NCI-H1105 treated with DMSO at 0.1 percent for 48 hours (cell line): ENCODE measurements around the gene RYR3.

ENCODE experiments used
- DNase-seq: peaks from one replicate; lab custom pipeline; 2025; lab: John Stamatoyannopoulos, UW

Gene RYR3

DNA sequence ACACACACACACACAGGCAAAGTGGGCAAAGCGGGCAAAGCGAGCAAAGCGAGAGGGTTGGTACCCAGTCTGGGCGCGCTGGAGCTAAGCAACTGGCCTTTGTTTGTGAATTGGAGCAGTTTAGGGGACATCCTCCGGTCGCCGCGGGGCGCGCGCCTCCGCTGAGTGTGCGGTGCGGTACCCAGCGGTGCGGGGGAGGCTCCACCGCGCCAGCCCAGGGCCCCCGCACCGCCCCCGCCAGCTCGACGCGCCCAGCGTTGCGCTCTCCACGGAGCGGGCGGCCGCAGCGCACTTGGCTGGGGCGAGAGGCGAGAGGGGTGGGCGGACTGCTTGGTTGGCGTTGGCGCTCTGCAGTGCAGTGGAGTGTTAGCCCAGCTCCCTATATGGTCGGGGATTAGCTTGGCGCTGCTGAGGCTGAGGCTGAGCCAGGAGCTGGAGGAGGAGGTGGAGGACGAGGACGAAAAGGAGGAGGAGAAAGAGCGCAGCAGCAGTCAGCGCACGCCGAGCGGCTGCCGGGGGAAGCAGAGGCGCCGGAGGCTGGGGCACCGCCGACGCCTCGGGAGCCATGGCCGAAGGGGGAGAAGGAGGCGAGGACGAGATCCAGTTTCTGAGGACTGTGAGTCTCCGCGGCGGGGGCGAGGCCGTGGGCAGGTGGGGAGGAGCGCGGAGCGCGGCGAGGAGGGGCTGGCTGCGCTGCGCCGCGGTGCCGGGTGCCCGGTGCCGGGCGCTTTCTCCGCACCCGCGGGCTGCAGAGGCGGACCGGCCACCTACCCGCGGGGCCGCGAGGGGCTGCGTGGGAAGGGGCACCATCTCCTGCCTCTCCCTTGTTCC is at the start of gene RYR3:
Gene RYR3 (plus strand): TSS at position 487 of the 831 bp plus-strand sequence. CDS start 79 bp downstream, at position 566.
- peak; percentile 47 for DNase-seq

DNA sequence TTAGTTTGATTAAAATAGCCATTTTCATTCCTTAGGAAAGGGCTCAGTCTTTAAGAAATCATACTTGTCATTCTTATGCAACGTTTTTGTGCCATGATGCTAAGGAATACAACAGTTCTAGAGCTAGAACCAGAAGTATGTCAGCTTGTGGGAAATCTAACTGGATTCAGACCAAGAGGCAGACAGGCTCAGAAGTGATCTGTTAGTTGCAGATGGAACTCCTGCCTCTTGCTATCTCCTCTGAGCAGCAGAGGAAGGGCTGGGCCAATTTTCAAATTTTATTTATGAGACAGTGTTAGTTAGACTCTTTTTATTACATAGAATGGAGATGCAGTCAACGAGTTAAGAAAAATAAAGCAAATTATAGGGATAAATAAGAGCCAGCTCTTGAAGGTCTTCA is 48.5 kb upstream of the RYR3 start:
- DNase-seq: no peak

DNA sequence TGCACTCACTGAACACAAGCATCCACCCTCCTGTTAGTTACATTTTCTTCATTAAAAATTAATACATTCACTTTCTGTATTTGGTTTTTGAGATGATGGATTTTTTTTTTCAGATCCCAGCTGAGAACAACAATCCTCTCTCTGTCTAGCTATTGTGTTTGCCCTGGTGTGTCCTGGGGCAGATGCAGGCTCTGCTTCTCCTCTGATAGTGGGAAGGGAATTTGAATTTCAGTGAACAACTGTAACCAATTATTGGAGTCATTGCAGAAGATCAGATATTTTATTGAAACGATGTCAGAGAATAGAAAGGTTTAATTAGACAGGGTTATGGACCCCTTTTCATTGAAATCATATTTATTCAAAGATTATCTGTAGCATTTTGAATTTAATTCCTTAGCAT is 33.1 kb upstream of the RYR3 start:
- no peak for DNase-seq

DNA sequence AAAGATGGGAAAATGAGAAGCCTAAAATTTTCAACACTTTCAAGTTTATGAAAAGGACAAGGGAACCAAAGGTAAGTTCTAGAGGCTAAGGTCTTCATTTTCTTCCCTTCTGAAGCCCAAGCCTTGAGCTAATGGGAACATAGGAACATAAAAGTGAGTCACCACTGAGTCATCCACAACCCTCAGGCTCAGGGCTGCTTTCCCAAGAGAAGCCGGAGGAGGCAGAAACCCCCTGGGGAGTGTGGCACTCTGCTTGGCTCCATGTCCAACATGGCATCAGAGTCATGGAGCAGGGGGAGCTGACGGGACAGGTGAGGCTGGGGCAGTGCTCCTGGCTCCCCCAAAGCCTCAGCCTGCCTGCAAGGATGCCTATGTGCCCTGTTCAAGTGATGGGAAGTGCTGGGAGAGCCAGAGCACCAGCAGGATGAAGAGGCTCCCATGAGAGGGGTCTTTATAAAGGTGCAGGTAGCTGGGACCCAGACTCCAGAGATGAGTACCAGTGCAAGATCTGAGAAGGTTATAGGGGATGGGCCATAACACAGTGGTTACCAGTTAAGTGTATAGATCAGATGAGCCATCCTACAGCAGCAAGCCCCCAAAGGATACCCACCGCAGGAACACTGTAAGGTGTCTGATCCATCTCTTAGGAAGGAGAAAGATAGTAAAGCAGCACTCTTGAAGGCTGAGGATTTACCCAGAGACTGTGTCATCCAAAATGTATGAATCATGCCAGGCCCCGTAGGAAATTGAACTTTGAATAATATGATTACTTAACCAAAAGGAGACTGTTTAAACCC is 31.8 kb upstream of the RYR3 start:
- DNase-seq: no peak

DNA sequence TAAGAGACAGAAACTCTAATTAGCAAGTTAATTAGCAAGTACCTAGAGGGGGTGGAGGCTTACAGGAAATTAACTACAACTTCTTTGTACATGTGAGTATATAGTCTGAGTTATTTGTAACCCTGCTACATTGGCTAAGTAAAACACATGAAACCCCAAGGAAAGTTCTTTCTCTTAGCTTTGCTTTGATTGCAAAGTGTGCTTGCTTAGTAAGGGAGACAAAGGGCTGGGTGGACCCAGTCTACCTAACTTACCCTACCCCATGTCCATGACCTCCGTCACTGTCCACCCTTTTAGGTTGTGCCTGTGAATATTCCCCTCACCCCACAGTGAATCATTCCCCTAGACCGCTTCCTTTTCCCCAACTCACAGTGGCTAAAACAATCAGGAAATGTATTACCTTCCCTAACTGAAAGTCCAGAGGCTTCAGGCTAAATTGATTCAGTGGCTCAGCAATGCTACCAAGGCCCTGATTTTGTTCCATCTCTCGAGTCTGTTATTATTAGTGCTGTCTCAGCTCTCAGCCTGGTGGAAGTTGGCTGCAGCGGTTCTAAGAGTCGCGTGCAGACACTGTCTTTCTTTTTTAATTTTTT is 31.1 kb upstream of the RYR3 start:
- DNase-seq: no peak

DNA sequence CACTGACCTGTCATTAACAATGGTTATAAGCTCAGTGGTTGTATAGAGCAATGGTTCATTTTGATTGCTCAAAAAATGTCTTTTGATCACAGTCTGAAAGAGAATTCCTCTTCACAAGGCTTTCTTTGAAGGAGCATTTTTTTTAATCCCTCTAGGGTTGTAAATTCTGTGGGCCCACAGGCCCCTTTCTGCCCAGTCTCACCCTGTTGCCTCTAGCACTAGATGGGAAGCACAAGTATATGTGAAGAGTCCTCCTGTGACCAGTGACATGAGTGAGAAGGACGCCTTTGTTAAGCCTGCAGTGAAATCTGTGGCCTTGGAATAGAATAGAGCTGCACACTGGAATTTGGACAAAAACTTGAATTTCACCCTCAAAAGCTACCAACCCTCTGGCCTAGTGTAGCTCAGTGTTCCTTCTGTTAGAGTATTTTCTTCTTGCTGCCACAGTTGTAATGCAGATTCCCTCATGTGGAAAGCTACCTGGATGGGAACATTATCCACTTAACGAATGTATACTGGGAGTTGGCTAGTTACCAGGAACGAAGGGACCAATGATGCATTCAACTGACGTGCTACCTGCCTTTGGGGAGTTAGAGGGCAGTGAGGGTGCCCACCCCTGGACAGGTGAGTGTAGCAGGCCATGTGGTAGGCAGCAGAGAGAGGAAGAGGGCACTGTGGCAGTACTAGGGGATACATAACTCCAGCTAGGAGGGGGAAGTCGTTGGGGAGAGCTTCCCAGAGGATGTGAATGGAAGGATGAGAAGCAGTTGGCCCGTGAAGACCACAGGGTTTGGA is 28.3 kb upstream of the RYR3 start:
- DNase-seq: no peak

DNA sequence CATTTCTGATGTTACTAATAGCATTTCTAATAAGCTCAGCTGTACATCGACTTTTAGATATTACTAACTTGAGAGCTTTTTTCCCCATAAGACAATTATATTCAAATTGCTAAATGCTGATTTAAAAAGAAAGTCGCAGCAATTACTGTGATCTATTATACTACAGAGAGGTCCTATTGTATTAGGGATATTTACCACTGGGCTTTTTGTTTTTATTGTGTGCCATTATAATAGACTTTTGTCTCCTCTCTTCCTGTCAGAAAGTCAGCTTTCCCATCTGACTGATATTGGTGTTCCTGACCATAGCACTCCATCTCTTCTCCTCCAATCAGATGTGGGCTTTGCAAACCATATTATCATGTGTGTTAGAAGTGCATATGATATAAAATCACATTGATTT is 27.2 kb upstream of the RYR3 start:
- no peak for DNase-seq

DNA sequence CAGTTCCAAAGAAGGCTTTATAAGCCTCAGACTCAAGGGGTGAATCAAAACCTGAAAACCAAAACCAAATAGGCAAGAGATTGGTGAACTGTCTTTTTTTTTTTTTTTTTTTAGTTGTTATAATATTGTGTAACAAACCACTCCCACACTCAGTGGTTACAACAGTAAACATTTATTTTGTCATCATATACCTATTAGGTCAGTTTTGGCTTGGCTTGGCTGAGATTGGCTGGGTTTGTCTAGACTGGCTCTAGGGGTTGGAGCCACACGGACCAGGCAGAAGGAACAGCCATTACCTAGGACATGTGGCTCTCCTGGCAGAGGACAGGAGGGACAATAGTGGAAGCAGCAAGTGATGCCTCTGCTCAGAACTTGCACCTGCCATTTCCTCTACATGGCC is 26.4 kb upstream of the RYR3 start:
- no peak for DNase-seq

DNA sequence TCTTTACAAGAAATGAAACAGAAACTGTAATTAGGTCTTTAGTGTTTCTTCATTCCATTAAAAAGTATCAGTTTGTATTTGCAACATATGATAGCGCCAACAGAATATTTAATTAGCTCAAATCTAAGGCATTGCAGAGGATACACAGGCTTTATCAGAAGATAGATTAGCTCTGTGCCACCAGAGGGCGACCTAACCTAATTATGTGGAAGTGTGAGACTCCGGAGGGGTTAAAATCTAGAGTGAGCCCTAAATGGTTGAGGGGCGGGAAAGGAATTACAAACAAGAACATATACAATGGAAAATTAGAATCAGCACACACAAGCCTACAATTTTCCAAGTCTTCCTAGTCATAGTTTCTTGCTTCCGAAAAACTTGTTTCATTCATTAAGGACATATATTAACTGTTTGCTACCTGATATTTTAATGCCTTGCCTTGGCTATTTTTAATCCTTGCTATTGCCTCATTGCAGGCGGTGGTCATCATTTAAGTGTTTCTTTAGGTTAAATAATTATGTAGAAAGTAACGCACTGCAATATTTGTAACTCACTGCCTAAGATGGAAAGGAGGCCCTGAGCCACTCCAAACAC is 18.0 kb upstream of the RYR3 start:
- DNase-seq: peak; percentile 57

DNA sequence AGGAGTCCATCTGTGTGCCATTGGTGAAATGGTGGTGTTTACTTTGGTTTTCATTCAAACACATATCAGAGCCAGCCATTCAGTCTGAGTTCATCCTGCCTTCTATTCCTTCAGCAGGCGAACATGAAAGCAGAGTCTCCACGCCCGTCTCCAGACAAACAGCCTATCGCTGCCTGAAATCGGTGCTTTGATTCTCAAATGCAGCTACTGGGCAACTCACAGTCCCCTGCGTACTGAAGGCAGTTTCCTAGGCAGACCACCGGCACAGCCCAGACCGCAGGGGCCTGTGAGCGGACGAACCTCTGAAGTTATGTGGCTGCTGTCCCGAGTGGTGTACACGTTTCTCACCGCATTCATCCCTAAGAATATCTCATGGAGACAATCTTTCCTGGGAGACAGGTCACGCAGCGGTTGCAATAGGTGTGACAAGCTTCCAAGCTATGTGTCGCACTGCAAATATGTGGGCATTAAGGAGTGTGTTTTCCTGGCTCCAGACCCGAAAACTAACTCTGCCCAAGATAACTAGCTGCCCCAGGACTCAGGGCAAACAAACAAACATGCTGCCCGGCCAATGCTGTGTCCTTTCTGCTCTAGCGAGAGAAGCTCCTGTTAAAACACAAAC is 16.9 kb upstream of the RYR3 start:
- DNase-seq: no peak

DNA sequence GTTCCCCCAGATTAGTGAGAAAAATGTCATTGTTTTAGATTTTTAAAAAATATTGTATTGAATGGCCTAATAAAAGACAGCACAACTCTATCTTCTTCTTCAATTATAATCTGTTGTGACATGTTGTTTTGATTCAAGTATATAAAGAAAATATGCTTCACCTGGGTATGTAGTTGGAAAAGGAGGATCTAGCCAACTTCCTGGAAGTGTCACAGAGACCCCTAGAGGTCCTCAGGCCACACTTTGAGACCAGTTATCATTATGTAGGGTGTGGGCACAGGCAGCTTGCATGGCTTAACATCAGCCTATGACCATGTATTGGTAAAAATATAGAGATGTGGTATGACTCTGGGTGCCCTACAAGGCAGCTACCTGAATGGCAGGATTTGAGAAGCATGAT is 14.7 kb upstream of the RYR3 start:
- no peak for DNase-seq

DNA sequence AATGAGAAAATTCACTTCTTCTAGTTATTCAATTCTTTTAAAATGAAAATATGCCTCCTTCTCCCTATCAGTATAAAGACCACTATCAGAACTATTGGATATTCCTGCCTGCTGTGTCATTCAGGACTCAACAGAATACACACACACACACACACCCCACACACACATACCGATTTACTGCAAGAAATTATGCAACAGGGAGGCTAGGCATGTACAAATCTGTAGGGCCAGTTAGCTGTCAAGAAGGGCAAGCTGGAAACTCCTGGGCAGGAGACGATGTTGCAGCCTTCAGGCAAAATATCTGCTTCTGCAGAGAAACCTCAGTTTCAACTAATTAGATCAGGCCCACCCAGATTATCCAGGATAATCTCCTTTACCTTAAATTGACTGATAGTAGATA is 13.9 kb upstream of the RYR3 start:
- DNase-seq: no peak

DNA sequence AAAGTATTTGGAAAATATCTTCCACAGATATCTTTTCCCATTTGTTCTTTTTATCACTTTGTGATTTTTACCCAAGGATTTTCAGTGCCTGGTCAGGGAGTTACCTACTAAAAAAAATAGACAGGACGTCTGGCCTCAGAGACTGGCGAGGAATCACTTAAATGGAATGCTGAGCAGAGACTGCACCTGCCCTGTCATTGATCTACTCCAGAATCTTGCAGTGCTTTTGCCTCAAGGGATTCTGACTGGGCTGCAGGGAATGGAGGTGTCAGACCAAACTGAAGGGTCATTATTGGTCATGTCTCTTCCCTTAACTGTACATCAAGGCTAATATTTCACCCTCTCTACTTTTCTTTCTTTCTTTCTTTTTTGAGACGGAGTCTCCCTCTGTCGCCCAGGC is 12.1 kb upstream of the RYR3 start:
- no peak for DNase-seq

DNA sequence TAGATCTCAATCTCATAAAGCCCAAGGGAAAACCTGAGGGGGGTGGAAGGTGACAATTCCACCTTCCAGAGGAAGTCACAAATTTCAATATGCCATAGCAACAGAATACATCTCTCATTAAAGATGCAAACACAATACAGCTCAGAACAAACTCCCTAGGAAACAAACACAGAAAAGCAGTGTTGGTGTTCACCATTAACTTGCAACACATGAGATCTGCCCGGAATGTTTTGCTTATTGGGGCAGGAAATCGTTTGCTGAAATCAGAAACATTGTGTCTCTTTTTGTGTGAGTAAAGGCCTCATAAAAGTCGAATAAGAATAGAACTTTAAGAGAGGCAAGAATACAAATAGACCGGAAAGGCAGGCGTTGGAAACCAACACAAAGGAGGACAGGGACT is 5.8 kb upstream of the RYR3 start:
- DNase-seq: no peak

DNA sequence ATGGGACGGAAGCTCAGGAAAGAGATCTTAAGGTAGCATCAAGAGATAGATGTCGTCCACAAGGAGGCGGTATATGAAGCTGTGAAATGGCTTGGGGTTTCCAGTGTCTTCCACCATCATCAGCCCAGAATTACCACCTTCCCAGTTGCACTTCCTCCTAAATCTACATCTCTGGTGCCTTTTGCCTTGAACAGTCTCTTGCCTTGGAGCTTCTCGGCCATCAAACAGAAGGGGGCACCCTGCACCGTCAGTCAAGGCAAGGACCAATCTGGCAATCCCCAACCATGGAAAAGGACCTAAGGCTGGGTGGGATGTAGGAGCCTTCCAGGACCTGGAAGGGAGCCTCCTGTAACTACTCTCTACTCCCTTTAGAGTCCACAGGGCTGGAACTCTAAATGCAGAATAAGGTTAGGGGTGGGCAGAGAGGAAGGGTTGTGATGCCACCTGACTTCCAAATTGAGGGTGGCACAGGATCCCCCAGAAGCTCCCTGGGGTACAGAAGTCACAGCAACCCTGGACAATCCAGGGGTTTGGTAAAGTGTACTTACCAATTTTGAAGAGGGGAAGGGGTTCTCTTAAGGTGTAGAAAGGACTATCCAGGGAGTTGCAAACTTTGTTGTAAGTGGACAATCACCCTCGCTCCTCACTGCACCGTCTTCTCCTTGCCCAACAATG is 1.0 kb upstream of the RYR3 start:
- no peak for DNase-seq

DNA sequence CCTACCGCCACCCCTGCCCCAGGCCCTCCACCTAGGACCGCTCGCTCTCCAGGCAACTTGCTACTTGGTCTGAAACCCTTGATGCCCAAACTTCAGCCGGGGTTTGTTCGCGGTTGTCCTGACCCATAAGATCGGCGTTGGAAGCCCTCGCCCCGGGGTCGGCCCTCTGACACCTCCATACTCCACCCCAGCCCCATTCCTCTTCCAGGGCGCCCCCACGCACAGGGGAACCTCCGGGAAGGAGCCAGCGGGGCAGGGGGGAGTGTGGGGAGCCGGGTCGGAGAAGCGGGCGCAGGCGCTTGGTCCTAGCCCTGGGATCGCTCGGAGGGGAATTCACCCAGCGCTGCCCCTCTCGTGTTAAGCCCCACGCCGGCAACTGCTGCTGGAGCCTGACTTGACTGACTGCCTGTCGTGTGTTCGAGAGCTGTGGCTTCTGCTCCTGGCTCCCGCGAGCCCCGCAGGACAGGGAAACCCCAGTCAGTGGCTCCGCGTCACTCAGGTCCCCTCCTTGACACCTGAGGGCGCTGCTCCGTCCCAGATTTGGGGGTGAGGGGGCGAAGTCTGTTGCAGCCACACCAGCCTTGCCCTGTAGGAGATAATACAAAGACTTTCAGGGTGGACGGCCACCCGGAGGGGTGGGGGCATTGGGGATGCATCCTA is 675 bp downstream of the RYR3 start:
- DNase-seq: no peak

DNA sequence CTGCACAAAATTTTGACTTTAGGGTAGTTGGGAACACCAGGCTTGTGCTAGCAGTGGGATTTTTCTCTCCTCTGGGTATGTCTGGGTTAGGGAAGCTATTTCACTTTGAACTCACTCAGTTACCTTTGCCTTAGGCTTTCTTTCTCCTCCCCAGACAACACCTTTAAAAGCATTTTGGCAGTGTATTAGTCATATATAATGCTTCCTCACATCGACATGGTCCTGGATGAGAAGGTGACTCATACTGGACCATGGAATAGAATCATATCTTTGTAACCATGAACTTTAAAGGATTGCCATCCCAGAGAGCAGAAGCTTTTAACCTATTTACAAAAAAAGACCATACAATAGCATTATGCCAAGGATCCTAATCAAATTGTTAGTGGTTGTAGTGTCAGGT is 2.7 kb downstream of the RYR3 start:
- no peak for DNase-seq

DNA sequence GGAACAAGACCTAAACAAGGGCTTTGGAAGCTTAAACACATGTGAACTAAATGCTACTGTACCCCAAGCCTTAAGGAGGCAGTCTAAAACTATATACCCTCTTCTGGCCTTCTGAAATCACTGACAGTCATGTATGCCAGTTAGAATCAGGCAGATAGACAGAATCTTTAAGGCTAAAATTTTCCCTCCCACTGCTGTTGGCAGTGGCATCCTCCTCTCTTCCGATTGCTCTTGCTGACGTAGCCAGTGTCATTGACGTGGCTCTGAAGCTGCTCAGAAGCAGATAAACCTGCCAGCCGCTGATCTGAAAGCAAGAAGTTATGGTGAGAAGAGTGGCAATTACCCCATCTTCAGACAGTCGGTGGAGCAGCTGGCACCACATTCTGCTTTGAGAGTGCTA is 3.3 kb downstream of the RYR3 start:
- no peak for DNase-seq

DNA sequence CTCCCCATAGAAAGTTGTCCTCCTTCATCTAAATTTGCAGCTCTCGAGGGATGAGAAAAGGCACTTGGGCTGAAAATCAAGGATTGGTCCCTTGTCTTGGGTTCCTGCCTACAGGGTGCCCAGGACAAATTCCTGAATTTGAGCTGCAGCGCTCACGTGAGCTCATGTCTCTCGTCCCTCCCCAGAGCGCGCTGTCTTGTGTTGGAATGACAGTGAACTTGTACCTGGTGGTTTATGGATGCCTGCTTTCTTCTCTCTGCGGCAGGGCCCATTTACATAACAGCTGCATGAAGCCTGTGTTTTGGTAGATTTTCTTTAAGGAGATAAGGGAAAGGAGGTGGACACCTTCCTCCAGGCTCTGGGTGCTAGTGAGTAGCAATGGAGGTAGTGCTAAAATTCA is 4.3 kb downstream of the RYR3 start:
- no peak for DNase-seq

DNA sequence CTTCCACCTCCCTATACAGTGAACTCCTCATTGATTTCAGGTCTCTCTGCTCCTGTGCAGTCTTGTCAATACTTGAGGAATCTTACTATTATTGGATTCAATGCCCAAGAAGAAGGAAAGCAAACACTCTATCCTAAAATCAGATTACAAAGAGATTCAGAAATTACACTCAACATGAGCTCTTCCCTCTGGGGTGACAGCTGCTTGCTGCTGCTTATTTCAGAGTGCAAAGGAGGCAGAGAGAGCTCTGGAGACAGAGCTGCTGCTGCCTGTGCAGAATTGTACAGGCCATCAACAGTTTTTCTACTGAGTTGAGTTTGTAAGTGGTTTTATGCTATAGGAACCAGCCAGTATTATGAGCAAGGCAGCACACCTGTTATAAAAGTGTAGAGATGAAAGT is 7.1 kb downstream of the RYR3 start:
- no peak for DNase-seq
